K562 (cell line): ENCODE results near the gene ODAD4. TPM values are rescaled to one million over a fixed set of nuclear protein-coding genes. Genes with fewer than 3 reads are reported as not detected.

Experiments used
- AFF1 ChIP-seq, 2 experiments: fragments of 450-650 bp; IDR thresholded peaks; 2 replicates each; pipeline ENCODE4 v1.6.1; 2018; ENCODE audit warnings: mild to moderate bottlenecking in 2 of 2, low read depth in 1 of 2; ENCODE audit not compliant: partially characterized antibody in 2 of 2
- MTA3 ChIP-seq: fragments of 450-650 bp; formaldehyde crosslinking; IDR thresholded peaks from 2 replicates; pipeline ENCODE4 v1.6.1; 2017; ENCODE audit warnings: mild to moderate bottlenecking, borderline replicate concordance
- PRDM10 ChIP-seq: fragments of 450-650 bp; IDR thresholded peaks from 2 replicates; pipeline ENCODE4 v1.6.1; 2018; ENCODE audit not compliant: partially characterized antibody
- polyA plus RNA-seq, 8 experiments: library from polyadenylated mRNA; depleted of rRNA in 4 of 8; stranded (reverse) in 5 of 8; unstranded in 3 of 8; fragments of >200 nt; fragmentation: Nextera tagmentation in 2 of 8; fragmentation: Illumina TruSeq in 1 of 8; extraction: Ambion mirVana in 2 of 8; extraction: Trizol in 1 of 8; gene quantifications; 2 replicates each; pipeline versions ENCODE4 v1.2.1 to v1.2.3, GENCODE V29; 2011 to 2014; ENCODE audit warnings: inconsistent platforms in 1 of 8, missing spikeins in 1 of 8
- total RNA-seq, 7 experiments: library from RNA; depleted of rRNA in 6 of 7; stranded (reverse); fragments of >200 nt in 6 of 7; fragmentation: Illumina TruSeq in 2 of 7; extraction: Trizol in 2 of 7; gene quantifications; 2 replicates each; pipeline versions ENCODE4 v1.2.1 to v1.2.3, GENCODE V29; 2011 to 2021; ENCODE audit warnings: low replicate concordance in 1 of 7

The ODAD4 gene
- total and polyA plus RNA-seq, 9 of the 15 experiments (the other 6 are each of a cell fraction or from before 2014, with no cell fraction given), result 0.09 to 0.98 (median 0.51) TPM

- TF ChIP-seq AFF1 (IDR thresholded peaks at IDR 0.05; ENCODE audit: low read depth in 1 of 2, partially characterized antibody in 2 of 2) (no peak), MTA3 (no peak), PRDM10 (no peak)
- TF ChIP-seq, all 486 proteins: peak for 0
Measured at GRCh38 chr17:41914358-41914766, 16.1 kb upstream of the ODAD4 start (continued).
